AG09309 (cell line): Measurements from ENCODE around the gene VCX3B.

Experiments
- DNase-seq: peaks from one replicate; pipeline ENCODE4 v3.0.0-alpha.2; 2010; ENCODE audit warnings: low read depth
- H3K4me3 ChIP-seq: 2 replicates; pipeline ENCODE4 v1.5.1; 2011; ENCODE audit warnings: mild to moderate bottlenecking, low read depth, low read length, moderate library complexity; ENCODE audit not compliant: control insufficient read depth
- CTCF ChIP-seq: IDR thresholded peaks from 2 replicates; pipeline ENCODE4 v1.5.1; 2011; ENCODE audit warnings: mild to moderate bottlenecking, low read depth, low read length, inconsistent platforms; ENCODE audit not compliant: insufficient read depth, control insufficient read depth; ENCODE audit errors: missing control alignments

Gene VCX3B

GRCh38 chrX:8504451-8504850 lies 39.8 kb downstream of the VCX3B start:
- DNase-seq, result peak; percentile 32
- TF ChIP-seq CTCF, result no peak
- H3K4me3 ChIP-seq, result no peak overlapping the region
